Ovary (tissue), 3 donors: ENCODE results near the gene BANK1.

Source experiments
- CTCF ChIP-seq, 3 donors: fragments of 450-650 bp in 2 of 3; fragments of 200-600 bp in 1 of 3; IDR thresholded peaks; one replicate each; pipeline versions ENCODE4 v1.5.1 to v1.8.0; 2016 to 2022; ENCODE audit warnings: antibody characterized with exemption in 3 of 3, mild to moderate bottlenecking in 1 of 3
- EP300 ChIP-seq: sonication (generic); formaldehyde crosslinking; IDR thresholded peaks from one replicate; pipeline ENCODE4 v1.6.1; 2017; ENCODE audit warnings: antibody characterized with exemption
- POLR2A ChIP-seq: fragments of 450-650 bp; IDR thresholded peaks from one replicate; pipeline ENCODE4 v1.6.1; 2017; ENCODE audit warnings: antibody characterized with exemption, mild to moderate bottlenecking, moderate library complexity
- donor health status: DM: no; HTN: no; CAD: no.

- no peak for TF ChIP-seq CTCF (IDR thresholded peaks at IDR 0.05)
- TF ChIP-seq EP300, result no peak
- no peak for TF ChIP-seq POLR2A
These were observed 203.6 kb downstream of the BANK1 start for GRCh38 chr4:101993842-101994775.
